ENCODE data around the gene MAGI2.

Gene MAGI2

DNA sequence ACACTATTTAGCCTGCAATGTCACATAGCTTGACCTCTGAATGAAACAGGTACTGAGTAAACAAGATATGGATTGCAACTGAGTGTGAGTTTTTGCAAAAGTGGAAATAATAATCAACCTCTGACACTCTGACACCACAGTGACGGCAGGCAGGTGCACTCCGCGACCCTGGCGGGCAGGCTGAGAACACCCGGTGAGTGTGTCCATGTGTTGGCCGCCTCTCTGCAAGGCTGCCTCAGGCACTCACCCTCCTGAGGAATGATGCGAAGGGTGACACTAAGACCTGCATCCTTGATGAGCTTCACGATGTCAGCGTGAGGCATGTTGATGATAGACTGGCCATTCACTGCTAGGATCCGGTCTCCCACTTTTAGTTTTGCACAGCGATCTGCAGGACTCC is 1318.7 kb downstream of the MAGI2 start:
- H3K4me3 ChIP-seq (ENCODE audit: low read depth, low read length) = no peak overlapping the region
- no peak for TF ChIP-seq CTCF (IDR thresholded peaks at IDR 0.05; ENCODE audit: low read depth, low read length, missing control alignments)
- in situ Hi-C loops (cut with HindIII; ENCODE audit: low sequenced_read_pairs) = no loop called here
- no peak for DNase-seq (ENCODE audit: low read depth)

- TF ChIP-seq CTCF (IDR thresholded peaks at IDR 0.05; ENCODE audit: low read depth, low read length, missing control alignments) = peak; percentile 65
- peak; percentile 51 for DNase-seq (ENCODE audit: low read depth)
- H3K4me3 ChIP-seq (ENCODE audit: low read depth, low read length) = no peak overlapping the region
- in situ Hi-C loops (cut with HindIII; ENCODE audit: low sequenced_read_pairs) = no loop called here
Observed at GRCh38 chr7:78134256-78134655, 1319.2 kb downstream of the MAGI2 start.

DNA sequence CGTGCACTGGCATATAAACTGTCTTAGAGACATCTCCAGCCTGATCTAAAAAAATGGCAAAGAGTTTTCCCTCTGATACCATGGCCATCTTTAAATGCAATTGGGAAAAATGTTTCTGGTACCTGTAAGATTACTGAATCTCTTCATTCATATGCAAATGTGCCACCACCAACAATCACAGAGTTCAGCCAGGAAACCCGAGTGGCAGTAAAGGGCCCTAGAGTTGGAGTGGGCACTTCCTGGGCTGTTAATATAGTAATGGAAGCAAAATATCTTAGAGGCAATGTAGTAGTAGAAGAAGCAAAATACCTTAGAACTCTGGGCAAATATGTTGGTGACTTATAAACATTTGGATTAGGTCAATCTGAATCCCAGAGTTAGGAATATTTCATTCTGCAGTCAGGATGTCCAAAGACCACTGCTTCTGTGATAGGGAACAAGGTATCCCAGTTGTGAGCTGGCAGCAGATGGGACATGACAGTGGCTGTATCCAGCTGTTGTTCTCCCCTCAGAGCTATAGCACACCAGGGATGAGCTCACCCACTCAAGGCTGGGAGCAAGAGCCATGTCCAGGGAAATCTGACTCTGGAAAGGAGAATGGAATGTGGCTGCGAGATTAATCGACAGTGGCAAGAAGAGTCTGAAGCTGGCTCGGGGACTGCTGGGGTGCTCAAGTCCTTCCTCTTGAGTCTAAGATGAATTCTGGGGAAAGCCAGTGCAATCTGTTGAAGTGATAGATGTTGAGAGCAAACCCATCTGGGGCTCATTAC is 1322.8 kb downstream of the MAGI2 start:
- TF ChIP-seq CTCF (IDR thresholded peaks at IDR 0.05; ENCODE audit: low read depth, low read length, missing control alignments) = no peak
- no peak overlapping the region for H3K4me3 ChIP-seq (ENCODE audit: low read depth, low read length)
- in situ Hi-C loops (cut with HindIII; ENCODE audit: low sequenced_read_pairs) = no loop called here
- no peak for DNase-seq (ENCODE audit: low read depth)

GRCh38 chr7:78129865-78130264 is 1323.6 kb downstream of the MAGI2 start:
- no peak for TF ChIP-seq CTCF (IDR thresholded peaks at IDR 0.05; ENCODE audit: low read depth, low read length, missing control alignments)
- H3K4me3 ChIP-seq (ENCODE audit: low read depth, low read length) = no peak overlapping the region
- DNase-seq (ENCODE audit: low read depth) = no peak
- in situ Hi-C loops (cut with HindIII; ENCODE audit: low sequenced_read_pairs) = no loop called here

DNA sequence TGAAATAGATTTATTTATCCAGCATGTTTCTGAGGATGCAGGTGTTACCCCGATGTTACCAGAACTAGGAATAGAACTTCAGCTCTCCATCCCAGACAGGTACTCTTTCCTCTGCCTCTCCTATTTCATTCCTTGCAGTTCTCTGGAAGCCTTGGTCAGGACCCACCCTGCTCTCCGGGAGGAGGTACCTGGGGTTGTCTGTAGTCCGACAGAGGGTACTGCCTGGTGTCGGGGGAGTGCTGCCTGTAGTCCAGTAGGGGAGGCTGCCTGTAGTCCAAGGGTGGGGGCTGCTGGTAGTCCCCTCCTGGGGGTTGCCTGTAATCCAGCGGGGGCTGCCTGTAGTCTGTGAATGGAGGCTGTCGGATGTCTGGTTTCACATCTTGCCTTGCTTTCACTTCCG is 1326.5 kb downstream of the MAGI2 start:
- no peak overlapping the region for H3K4me3 ChIP-seq (ENCODE audit: low read depth, low read length)
- TF ChIP-seq CTCF (IDR thresholded peaks at IDR 0.05; ENCODE audit: low read depth, low read length, missing control alignments) = no peak
- in situ Hi-C loops (cut with HindIII; ENCODE audit: low sequenced_read_pairs) = no loop called here
- no peak for DNase-seq (ENCODE audit: low read depth)

GRCh38 chr7:78125884-78126283 is 1327.6 kb downstream of the MAGI2 start:
- in situ Hi-C loops (cut with HindIII; ENCODE audit: low sequenced_read_pairs) = no loop called here
- no peak overlapping the region for H3K4me3 ChIP-seq (ENCODE audit: low read depth, low read length)
- no peak for TF ChIP-seq CTCF (IDR thresholded peaks at IDR 0.05; ENCODE audit: low read depth, low read length, missing control alignments)
- DNase-seq (ENCODE audit: low read depth) = no peak

Measured in astrocyte of the cerebellum (primary cell).